IPS-15b (cell line): ENCODE measurements around the gene ADPRM.
"Not testable (repeated sequence)": the region's sequence is repeated elsewhere in the genome, so short reads cannot be mapped to it uniquely, and the experiment has no call there.

ENCODE experiments used
- H3K27me3 ChIP-seq: one replicate; pipeline ENCODE4 v1.6.1; 2013; ENCODE audit warnings: low read length; ENCODE audit not compliant: control insufficient read depth, insufficient read depth
- H3K36me3 ChIP-seq: one replicate; pipeline ENCODE4 v1.6.1; 2013; ENCODE audit warnings: low read length; ENCODE audit not compliant: control insufficient read depth, insufficient read depth
- H3K4me1 ChIP-seq: one replicate; pipeline ENCODE4 v1.6.1; 2013; ENCODE audit warnings: mild to moderate bottlenecking, low read length; ENCODE audit not compliant: control insufficient read depth, insufficient read depth
- H3K4me3 ChIP-seq: one replicate; pipeline ENCODE4 v1.5.1; 2013; ENCODE audit warnings: low read depth, low read length
- H3K9ac ChIP-seq: one replicate; pipeline ENCODE4 v1.6.1; 2013; ENCODE audit warnings: low read depth, mild to moderate bottlenecking, low read length
- H3K9me3 ChIP-seq: one replicate; pipeline ENCODE4 v1.6.1; 2013; ENCODE audit warnings: mild to moderate bottlenecking, low read length; ENCODE audit not compliant: control insufficient read depth, insufficient read depth

ADPRM gene

GRCh38 chr17:10705727-10706126 is 8.3 kb downstream of the ADPRM start:
- peaks cover 2% of the 10 kb centered on the region for H3K36me3 ChIP-seq

DNA sequence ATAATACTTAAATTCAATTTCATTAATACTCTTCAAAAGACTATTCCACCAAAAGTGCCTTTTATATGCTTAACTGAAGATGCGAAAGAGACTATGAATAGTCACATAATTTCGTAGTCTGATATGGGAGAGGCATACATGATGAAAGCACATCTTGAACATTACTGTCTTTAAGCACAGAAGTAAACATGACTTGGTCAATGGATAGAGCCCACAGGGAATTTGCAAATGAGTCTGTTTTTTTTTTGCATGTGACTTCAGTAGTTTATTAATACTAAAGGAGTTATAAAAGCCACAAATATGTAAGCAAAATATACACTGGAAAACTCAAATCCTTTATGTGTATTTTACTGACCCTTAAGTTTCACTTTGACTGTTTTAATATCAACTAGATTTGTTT is 15.9 kb downstream of the ADPRM start:
- Histone ChIP-seq H3K9ac (no peak overlapping the region), H3K36me3 (peaks cover 4% of the 10 kb centered on the region), H3K27me3 (no peaks in the 10 kb centered on the region), H3K4me3 (no peak overlapping the region), H3K9me3 (no peaks in the 10 kb centered on the region), H3K4me1 (no peaks in the 10 kb centered on the region)

More at GRCh38 chr17:10705727-10706126, 8.3 kb downstream of the ADPRM start:
- Histone ChIP-seq H3K9me3 (no peaks in the 10 kb centered on the region), H3K27me3 (no peaks in the 10 kb centered on the region), H3K4me1 (no peaks in the 10 kb centered on the region), H3K4me3 (no peak overlapping the region), H3K9ac (no peak overlapping the region)

DNA sequence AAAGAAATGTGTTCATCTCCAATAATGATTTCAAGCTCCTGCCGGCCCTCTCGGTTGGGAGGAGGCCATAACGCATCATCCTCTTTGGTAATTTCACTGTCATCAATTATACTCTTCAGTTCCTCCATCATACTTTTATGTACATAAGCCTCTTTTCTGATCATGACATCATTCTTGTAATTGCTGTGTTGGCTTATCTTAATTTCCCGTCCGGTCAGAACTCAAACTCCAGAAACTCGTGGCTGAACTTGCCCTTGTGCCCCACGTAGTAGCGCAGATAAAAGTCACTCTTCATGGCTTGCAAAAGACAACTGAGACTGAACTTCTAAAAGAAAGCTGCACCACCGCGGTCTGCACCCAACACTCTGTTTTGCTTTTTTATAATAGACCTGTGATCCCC is 18.8 kb downstream of the ADPRM start:
- no peak overlapping the region for H3K4me3 ChIP-seq
- no peaks in the 10 kb centered on the region for H3K27me3 ChIP-seq
- H3K4me1 ChIP-seq, result no peaks in the 10 kb centered on the region
- H3K9me3 ChIP-seq, result no peaks in the 10 kb centered on the region
- no peak overlapping the region for H3K9ac ChIP-seq
- H3K36me3 ChIP-seq, result peaks cover 4% of the 10 kb centered on the region

DNA sequence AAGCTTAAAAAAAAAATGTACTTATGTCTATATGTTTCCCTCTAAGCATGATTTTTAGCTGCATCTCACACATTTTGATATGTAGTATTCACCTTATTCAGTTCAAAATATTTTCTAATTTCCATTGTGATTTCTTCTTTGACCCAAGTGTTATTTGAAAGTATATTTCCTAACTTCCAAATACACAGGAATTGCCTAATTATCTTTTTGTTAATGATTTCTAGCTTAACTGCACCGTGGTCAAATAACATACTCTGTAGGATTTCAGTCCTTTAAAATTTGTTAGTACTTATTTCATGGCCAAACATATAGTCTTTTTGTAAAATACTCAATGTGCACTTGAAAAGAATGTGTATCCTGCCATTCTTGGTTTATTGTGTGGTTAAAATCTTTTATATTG is 21.2 kb downstream of the ADPRM start:
- Histone ChIP-seq H3K9me3 (no peaks in the 10 kb centered on the region), H3K36me3 (no peaks in the 10 kb centered on the region), H3K4me1 (no peaks in the 10 kb centered on the region), H3K27me3 (no peaks in the 10 kb centered on the region), H3K9ac (no peak overlapping the region), H3K4me3 (no peak overlapping the region)

DNA sequence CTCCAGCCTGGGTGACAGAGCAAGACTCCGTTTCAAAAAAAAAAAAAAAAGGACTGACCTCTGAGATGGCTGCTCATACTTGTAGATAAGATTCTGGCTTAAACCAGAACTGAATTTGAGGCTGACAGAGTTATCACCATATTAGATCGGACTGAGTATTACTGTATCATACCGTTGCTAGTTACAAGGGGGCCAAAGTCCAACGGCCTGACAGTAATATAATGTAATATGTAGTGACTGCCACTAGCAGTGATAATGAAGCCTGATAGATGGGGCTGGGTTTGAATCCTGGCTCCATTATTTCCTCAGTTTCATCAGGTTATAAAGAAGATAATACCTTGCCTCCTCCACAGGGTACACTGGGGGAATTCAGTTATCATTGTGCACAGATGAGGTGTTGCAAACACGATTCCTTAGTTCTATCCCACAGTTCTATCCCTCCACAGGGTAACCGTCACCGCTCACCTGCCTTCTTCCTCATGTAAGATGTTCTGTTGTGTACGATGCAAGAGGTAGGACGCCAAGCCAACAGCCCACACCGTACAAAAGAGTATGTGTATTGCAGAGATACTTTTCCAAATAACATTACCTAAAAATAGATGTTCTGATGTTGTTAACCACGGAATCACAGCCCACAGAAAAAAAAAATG is 27.3 kb downstream of the ADPRM start:
- H3K9ac ChIP-seq, result no peak overlapping the region
- no peaks in the 10 kb centered on the region for H3K4me1 ChIP-seq
- H3K36me3 ChIP-seq, result no peaks in the 10 kb centered on the region
- H3K9me3 ChIP-seq, result no peaks in the 10 kb centered on the region
- no peak overlapping the region for H3K4me3 ChIP-seq
- no peaks in the 10 kb centered on the region for H3K27me3 ChIP-seq

GRCh38 chr17:10725262-10725661 is 27.9 kb downstream of the ADPRM start:
- no peaks in the 10 kb centered on the region for H3K36me3 ChIP-seq
- no peaks in the 10 kb centered on the region for H3K9me3 ChIP-seq
- H3K9ac ChIP-seq, result no peak overlapping the region
- no peak overlapping the region for H3K4me3 ChIP-seq
- H3K27me3 ChIP-seq, result no peaks in the 10 kb centered on the region
- H3K4me1 ChIP-seq, result no peaks in the 10 kb centered on the region

GRCh38 chr17:10726196-10726595 is 28.8 kb downstream of the ADPRM start:
- Histone ChIP-seq H3K36me3 (no peaks in the 10 kb centered on the region), H3K27me3 (no peaks in the 10 kb centered on the region), H3K4me1 (peaks cover under 1% of the 10 kb centered on the region), H3K9ac (no peak overlapping the region), H3K4me3 (no peak overlapping the region), H3K9me3 (no peaks in the 10 kb centered on the region)

GRCh38 chr17:10727192-10727591 is 29.8 kb downstream of the ADPRM start:
- Histone ChIP-seq H3K9me3 (no peaks in the 10 kb centered on the region), H3K4me1 (peaks cover 6% of the 10 kb centered on the region), H3K4me3 (no peak overlapping the region)

GRCh38 chr17:10728331-10728892 is 31.0 kb downstream of the ADPRM start:
- H3K36me3 ChIP-seq, result no peaks in the 10 kb centered on the region
- peaks cover 6% of the 10 kb centered on the region for H3K4me1 ChIP-seq
- H3K4me3 ChIP-seq, result no peak overlapping the region
- H3K9ac ChIP-seq, result no peak overlapping the region
- peaks cover 2% of the 10 kb centered on the region for H3K27me3 ChIP-seq
- H3K9me3 ChIP-seq, result no peaks in the 10 kb centered on the region

More at GRCh38 chr17:10727192-10727591, 29.8 kb downstream of the ADPRM start:
- Histone ChIP-seq H3K9ac (no peak overlapping the region), H3K36me3 (no peaks in the 10 kb centered on the region), H3K27me3 (no peaks in the 10 kb centered on the region)

DNA sequence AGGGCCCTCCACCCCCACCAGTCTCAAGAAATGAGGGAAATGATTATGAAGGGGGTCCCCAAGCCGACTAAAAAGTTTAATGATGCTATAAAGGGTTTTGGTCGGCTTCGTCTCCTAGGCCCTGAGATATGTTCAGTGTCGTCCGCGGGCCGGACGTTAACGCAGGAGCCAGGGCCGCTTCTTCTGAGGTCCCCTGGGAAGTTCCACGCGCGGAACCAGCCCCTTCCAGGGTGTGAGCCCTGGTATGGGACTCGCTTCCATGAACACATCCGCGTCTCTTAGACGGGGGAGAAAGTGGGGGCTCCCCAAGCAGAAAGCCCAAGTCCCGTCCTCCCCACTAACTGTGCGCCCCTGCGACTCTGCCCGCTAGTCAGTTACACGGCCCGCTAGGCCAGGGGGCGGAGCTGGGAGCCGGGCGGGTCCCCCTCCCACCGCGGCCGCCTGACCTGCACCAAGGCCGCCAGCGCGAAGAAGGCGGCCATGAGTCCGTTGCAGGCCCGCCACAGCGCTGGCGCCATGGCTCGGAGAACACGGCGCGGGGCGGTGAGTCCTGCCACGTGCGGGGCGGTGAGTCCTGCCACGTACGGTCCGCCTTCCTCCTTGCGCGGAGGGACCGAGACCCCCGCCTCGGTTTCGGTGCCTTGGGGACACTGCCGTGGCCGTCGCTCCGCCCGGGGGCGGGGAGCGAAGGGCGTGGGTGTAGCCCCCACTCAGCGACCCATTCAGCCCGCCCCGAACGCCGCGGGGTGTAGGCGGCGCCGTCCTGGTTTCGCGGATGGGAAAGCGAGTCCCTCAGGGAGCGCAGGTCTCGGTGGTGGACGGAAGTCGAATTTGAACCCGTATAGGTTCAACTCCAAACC is 32.2 kb downstream of the ADPRM start, which contains the start of gene TMEM220:
Gene TMEM220, minus strand, starts transcription at position 690 of the 860 bp plus-strand sequence. Its CDS starts 172 bp downstream, at position 518.
- H3K4me3 ChIP-seq, result peak within 1 kb of the TSS; percentile 68
- peaks cover 6% of the 10 kb centered on the region for H3K4me1 ChIP-seq
- H3K9me3 ChIP-seq, result no peaks in the 10 kb centered on the region
- H3K27me3 ChIP-seq, result peaks cover 2% of the 10 kb centered on the region
- peak within 1 kb of the TSS; percentile 49 for H3K9ac ChIP-seq
- no peaks in the 10 kb centered on the region for H3K36me3 ChIP-seq

DNA sequence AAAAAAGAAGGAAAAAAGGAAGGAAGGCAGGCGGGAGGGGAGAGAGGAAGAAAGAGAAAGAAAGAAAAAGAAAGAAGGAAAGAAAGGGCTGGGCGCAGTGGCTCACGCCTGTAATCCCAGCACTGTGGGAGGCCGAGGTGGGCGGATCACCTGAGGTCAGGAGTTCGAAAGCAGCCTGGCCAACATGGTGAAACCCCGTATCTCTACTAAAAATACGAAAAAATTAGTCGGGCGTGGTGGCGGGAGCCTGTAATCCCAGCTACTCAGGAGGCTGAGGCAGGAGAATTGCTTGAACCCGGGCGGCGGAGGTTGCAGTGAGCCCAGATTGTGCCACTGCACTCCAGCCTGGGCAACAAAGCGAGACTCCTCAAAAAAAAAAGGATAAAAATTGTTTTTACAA is 32.9 kb downstream of the ADPRM start:
- H3K9me3 ChIP-seq, H3K9ac ChIP-seq, H3K36me3 ChIP-seq, H3K4me1 ChIP-seq, H3K27me3 ChIP-seq: not testable (repeated sequence)
- H3K4me3 ChIP-seq, result peak overlapping the region; percentile 68
